Measurements from ENCODE around the gene FRS3.

FRS3 gene

GRCh38 chr6:41732591-41733359 lies 46.9 kb downstream of the FRS3 start (continued):
- TF ChIP-seq ZNF398 (tag by site-specific recombination; IDR thresholded peaks at IDR 0.05) (no peak), GLI4 (tag by site-specific recombination; IDR thresholded peaks at IDR 0.05) (no peak), HOXC10 (CRISPR knock-in tag; IDR thresholded peaks at IDR 0.05) (no peak), ZNF571 (tag by site-specific recombination; IDR thresholded peaks at IDR 0.05) (no peak), ZNF266 (tag by site-specific recombination; IDR thresholded peaks at IDR 0.05; ENCODE audit: low read depth) (no peak), ZNF121 (tag by site-specific recombination; IDR thresholded peaks at IDR 0.05) (no peak), ZNF423 (tag by site-specific recombination; IDR thresholded peaks at IDR 0.05) (0 out of 2 replicates have a peak, but pooled peaks have one; percentile 44), ZNF175 (tag by site-specific recombination; IDR thresholded peaks at IDR 0.05) (no peak), ZNF239 (tag by site-specific recombination; IDR thresholded peaks at IDR 0.05) (no peak), KLF16 (tag by site-specific recombination; IDR thresholded peaks at IDR 0.05) (no peak), HIC1 (tag by site-specific recombination; IDR thresholded peaks at IDR 0.05) (0 out of 2 replicates have a peak, but pooled peaks have one; percentile 49), ZNF645 (tag by site-specific recombination; IDR thresholded peaks at IDR 0.05) (no peak), KLF1 (tag by site-specific recombination; IDR thresholded peaks at IDR 0.05) (no peak), ZNF433 (tag by site-specific recombination; IDR thresholded peaks at IDR 0.05; ENCODE audit: low read depth) (no peak), ZNF366 (tag by site-specific recombination; conservative IDR thresholded peaks at IDR 0.05) (no peak), ZIC2 (tag by site-specific recombination; IDR thresholded peaks at IDR 0.05) (peak; percentile 84), BCL11A (tag by site-specific recombination; IDR thresholded peaks at IDR 0.05; ENCODE audit: low read depth) (no peak), WT1 (tag by site-specific recombination; IDR thresholded peaks at IDR 0.05) (peak; percentile 68), TSHZ1 (tag by site-specific recombination; IDR thresholded peaks at IDR 0.05; ENCODE audit: borderline replicate concordance) (no peak), ZSCAN18 (tag by site-specific recombination; IDR thresholded peaks at IDR 0.05) (no peak), ZNF404 (tag by site-specific recombination; IDR thresholded peaks at IDR 0.05) (no peak; the same call in 1 of the 2 replicates), GLI2 (tag by site-specific recombination; IDR thresholded peaks at IDR 0.05; ENCODE audit: borderline replicate concordance, low read depth) (no peak), ZNF621 (tag by site-specific recombination; IDR thresholded peaks at IDR 0.05) (no peak), ZNF157 (tag by site-specific recombination; IDR thresholded peaks at IDR 0.05) (no peak), ZNF23 (tag by site-specific recombination; IDR thresholded peaks at IDR 0.05; ENCODE audit: borderline replicate concordance) (no peak), HOXA7 (CRISPR knock-in tag; IDR thresholded peaks at IDR 0.05; ENCODE audit: borderline replicate concordance) (no peak), EGR2 (tag by site-specific recombination; IDR thresholded peaks at IDR 0.05; ENCODE audit: low read depth) (peak; percentile 93), ZNF211 (tag by site-specific recombination; IDR thresholded peaks at IDR 0.05; ENCODE audit: low read depth) (no peak)
